HG03469 (cell line): Measurements from ENCODE around the gene ZNF76.

Experiments
- ATAC-seq: cut with Tn5 transposase; IDR thresholded peaks from one replicate; pipeline ENCODE4 v1.9.1; 2021; ENCODE audit warnings: mild to moderate bottlenecking, moderate library complexity, moderate number of reproducible peaks; ENCODE audit not compliant: unreplicated experiment

ZNF76 gene

DNA sequence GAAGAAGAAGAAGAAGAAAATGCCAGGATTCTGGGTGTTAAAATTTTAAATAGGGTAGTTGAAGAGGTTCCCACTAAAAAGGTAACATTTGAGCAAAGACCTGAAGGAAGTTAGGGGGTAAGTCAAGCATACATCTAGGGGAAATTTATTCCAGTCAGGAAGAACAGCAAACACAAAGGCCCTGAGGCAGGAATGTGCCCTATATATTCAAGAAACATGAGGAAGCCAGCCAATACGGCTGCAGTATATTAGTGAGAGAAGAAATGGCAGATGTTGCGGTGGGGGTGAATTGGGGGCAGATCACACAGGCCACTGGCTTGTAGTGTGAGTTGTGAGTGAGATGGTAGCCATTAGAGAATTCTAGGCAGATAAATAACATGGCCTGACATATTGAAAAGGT, 6.0 kb downstream of the ZNF76 start:
- no peak for ATAC-seq

DNA sequence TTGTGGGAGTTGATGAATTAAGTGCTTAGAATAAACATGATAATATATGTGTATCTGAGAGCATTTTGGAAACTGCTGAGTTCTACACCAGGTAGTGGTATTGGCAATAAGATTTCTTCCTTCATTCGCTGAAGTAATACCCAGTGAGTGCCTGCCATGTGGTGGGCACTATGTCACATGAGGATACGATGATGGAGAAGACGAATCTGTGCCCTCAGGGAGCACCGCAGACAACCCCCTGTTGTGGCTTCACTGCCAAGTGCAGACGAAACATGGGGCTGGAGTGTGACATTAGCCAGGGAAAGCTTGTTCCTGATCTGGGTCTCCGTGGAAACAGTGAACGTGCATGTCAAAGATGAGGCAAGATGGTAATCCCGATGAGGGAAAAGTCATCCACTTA, 7.9 kb downstream of the ZNF76 start:
- ATAC-seq, result no peak

- ATAC-seq, result no peak
These were observed 8.4 kb downstream of the ZNF76 start for GRCh38 chr6:35267897-35268296.

DNA sequence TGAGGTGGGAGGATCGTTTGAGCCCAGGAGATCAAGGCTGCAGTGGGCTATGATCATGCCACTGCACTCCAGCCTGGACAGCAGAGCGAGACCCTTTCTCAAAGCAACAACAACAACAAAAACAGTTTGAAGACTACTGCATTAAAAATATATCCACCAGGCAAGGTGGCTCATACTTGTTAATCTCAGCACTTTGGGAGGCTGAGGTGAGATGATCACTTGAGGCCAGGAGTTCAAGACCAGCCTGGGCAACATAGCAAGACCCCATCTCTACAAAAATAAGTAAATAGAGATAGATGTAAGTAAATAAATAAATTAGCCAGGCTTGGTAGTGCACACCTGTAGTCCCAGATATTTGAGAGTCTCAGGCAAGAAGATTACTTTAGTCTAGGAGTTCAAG, 12.5 kb downstream of the ZNF76 start:
- ATAC-seq, result no peak

GRCh38 chr6:35273822-35274559, 14.5 kb downstream of the ZNF76 start:
- ATAC-seq, result no peak

GRCh38 chr6:35275744-35276260, 16.3 kb downstream of the ZNF76 start:
- no peak for ATAC-seq

DNA sequence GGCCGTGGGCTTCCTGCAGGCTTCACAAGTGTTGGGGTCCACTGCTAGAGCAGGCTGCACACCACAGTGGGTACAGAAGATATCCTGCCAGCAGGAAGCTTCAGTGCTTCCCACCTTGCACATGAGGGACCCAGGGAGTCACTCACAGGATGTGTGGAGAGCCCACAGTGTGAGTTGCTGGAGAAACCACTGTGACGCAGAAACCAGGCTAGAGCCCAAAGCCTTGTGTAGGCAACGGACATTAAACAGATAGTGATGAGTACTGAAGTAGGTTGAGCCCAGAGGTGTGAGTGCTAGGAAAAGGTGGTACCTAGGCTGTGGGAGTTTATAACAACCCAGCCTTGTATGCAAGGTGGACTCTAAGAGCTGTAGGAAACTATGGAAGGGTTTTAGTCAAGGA, 19.2 kb downstream of the ZNF76 start:
- ATAC-seq, result no peak

DNA sequence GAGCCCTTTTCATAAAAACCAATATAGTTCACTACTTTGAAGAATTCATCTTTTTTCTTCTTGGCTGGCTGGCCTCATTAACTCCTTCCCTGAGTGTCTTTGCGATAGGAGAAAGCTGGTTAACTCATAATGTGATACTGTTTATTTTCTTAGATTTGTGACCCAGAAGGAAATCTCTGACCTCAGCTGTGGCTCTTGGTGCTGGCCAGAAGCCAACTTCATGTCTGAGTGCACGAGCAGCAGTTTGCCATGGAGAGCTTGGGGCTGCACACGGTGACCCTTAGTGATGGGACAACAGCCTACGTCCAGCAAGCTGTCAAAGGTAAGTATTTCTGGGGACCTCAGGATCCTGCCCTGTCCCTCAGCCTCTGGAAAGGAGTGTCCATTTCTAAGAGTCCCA, 21.4 kb downstream of the ZNF76 start:
- ATAC-seq, result no peak

DNA sequence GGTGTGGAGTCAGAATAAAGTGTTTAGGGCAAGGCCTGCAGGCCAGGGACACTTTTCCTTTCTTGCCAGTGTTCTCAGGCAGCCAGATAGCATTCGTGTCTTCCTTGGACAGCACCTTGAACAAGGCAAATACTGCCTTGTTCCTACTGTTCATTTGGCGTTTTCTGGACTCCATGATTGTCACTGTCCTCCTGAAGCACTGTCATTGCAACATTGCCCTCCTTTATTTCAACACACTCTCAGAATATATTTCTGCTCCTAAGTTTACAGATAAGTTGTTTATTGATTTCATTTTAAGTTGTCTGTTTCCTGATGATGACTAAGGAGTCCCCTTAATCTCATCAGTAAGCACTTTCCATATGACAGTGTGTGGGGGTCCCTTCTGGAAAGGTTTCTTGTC, 22.9 kb downstream of the ZNF76 start:
- ATAC-seq, result no peak

- ATAC-seq, result no peak
These were observed 23.8 kb downstream of the ZNF76 start for GRCh38 chr6:35283361-35283760.

DNA sequence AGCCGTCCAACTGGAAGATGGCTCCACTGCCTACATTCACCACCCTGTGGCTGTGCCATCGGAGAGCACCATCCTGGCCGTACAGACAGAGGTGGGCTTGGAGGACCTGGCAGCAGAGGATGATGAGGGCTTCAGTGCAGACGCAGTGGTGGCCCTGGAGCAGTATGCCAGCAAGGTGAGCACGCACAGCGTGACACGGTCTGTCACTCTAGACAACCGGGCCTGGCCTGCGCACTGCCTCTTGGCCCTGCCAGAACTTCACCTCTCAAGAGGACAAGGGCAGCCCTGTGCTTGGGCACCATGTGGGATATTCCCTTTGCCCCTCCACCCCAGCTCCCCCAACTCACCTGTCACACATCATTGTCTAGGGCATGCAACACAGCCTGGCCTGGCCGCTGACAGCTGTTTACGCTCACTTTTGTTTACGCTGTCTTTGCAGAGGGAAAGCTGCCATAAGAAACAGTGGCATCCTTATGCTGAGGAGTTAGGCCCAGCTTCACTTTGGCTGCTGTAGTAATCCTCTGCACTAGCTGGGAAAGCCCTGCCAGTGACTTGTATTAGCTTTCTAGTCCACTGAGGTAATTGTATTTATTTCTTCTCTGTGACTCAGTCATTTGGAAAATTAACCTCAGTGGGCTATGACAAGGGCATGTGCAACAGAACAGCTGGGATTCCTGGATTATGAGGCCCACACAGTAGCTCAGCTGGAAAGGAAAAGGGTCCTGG, 28.3 kb downstream of the ZNF76 start:
- ATAC-seq, result no peak

- no peak for ATAC-seq
These were observed 29.3 kb downstream of the ZNF76 start for GRCh38 chr6:35288834-35289233.

GRCh38 chr6:35291491-35291890, 32.0 kb downstream of the ZNF76 start:
- ATAC-seq, result no peak

DNA sequence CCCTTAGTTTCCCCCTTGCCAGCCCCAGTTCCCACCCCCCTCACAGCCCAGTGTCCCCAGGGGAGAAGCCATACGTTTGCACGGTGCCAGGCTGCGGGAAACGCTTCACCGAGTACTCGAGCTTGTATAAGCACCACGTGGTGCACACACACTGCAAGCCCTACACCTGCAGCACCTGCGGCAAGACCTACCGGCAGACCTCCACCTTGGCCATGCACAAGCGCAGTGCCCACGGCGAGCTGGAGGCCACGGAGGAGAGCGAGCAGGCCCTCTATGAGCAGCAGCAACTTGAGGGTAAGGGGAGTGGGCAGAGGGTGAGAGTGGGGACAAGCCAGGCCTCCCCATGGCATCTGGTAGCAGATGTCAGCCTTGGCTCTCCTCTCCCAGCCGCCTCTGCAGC, 33.0 kb downstream of the ZNF76 start:
- no peak for ATAC-seq

GRCh38 chr6:35293681-35294080, 34.1 kb downstream of the ZNF76 start:
- ATAC-seq, result no peak

- ATAC-seq, result no peak
These were observed 34.9 kb downstream of the ZNF76 start for GRCh38 chr6:35294308-35294945.

- ATAC-seq, result no peak
These were observed 35.5 kb downstream of the ZNF76 start for GRCh38 chr6:35295036-35295435.

DNA sequence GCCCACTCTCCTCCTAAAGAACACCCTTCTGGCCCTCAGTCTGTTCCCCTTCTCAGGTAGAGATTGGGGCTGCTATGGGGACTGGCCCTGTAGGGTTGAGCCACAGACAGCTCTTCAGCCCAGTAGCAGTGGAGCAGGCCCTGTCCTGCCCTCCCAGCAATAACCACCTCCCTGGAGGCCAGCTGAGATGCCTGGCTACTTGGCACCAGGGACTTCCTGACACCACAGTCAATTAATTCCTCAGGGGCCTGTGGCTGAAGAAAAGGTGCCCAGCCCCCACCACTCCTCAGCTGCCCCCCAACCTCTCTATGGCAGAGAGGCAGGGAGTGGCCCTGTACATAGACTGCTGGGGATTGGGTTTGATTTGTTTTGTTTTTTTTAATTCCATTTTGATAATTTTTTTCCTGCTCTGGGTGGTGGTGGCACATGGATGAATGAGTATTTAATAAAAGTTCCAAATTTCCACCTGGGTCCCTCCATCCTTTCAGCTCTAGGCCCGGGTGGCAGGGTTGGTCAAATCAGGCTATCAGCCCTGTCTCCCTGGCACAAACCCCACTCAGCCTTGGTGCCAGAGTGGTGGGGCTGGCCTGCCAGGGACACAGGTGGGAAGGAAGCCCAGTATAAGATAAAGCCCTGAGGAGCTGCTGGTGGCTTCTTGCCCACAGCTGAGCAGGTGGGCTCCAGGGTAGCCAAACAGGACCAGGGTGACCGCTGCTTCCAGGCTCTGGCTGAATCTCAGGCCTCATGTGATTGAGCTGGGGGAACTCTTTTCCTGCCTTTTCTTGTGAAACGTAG, 36.2 kb downstream of the ZNF76 start:
- no peak for ATAC-seq

- ATAC-seq, result no peak
These were observed 37.5 kb downstream of the ZNF76 start for GRCh38 chr6:35296931-35297600.
